Measurements from ENCODE around the gene RNF26.

The RNF26 gene

GRCh38 chr11:119307219-119307618 lies 27.1 kb upstream of the RNF26 start:
- Histone ChIP-seq H3K9me3 (no peaks in the 10 kb centered on the region; the same call in 1 of the 2 replicates), H3K4me1 (no peaks in the 10 kb centered on the region), H3K36me3 (replicated peaks) (peaks cover 42% of the 10 kb centered on the region), H3K27me3 (ENCODE audit: low read depth) (no peaks in the 10 kb centered on the region), H3K4me3 (no peak overlapping the region)
- in situ Hi-C loops (cut with MboI; ENCODE audit: low sequenced_read_pairs): no loop called here
- DNase-seq (ENCODE audit: low spot score in 2 of 2): no peak

- Histone ChIP-seq H3K9me3 (no peaks in the 10 kb centered on the region; the same call in 1 of the 2 replicates), H3K27me3 (ENCODE audit: low read depth) (no peaks in the 10 kb centered on the region), H3K4me1 (no peaks in the 10 kb centered on the region), H3K4me3 (no peak overlapping the region), H3K36me3 (replicated peaks) (peaks cover 47% of the 10 kb centered on the region)
- in situ Hi-C loops (cut with MboI; ENCODE audit: low sequenced_read_pairs): no loop called here
- DNase-seq (ENCODE audit: low spot score in 2 of 2): no peak
Measured at GRCh38 chr11:119307974-119308373, 26.4 kb upstream of the RNF26 start.

- H3K4me3 ChIP-seq: no peak overlapping the region
- H3K27me3 ChIP-seq (ENCODE audit: low read depth): no peaks in the 10 kb centered on the region
- H3K9me3 ChIP-seq: no peaks in the 10 kb centered on the region; the same call in 1 of the 2 replicates
- no peak for DNase-seq (ENCODE audit: low spot score in 2 of 2)
- in situ Hi-C loops (cut with MboI; ENCODE audit: low sequenced_read_pairs): no loop called here
- peaks cover 55% of the 10 kb centered on the region for H3K36me3 ChIP-seq (replicated peaks)
- no peaks in the 10 kb centered on the region for H3K4me1 ChIP-seq
Measured at GRCh38 chr11:119309411-119309810, 24.9 kb upstream of the RNF26 start.

- H3K4me1 ChIP-seq: no peaks in the 10 kb centered on the region
- DNase-seq (ENCODE audit: low spot score in 2 of 2): no peak
- in situ Hi-C loops (cut with MboI; ENCODE audit: low sequenced_read_pairs): no loop called here
- no peaks in the 10 kb centered on the region for H3K27me3 ChIP-seq (ENCODE audit: low read depth)
- no peak overlapping the region for H3K4me3 ChIP-seq
- no peaks in the 10 kb centered on the region; the same call in 1 of the 2 replicates for H3K9me3 ChIP-seq
- H3K36me3 ChIP-seq (replicated peaks): peaks cover 59% of the 10 kb centered on the region
Measured at GRCh38 chr11:119309953-119310681, 24.2 kb upstream of the RNF26 start.

GRCh38 chr11:119310682-119311052 lies 23.7 kb upstream of the RNF26 start:
- in situ Hi-C loops (cut with MboI; ENCODE audit: low sequenced_read_pairs): no loop called here
- peaks cover under 1% of the 10 kb centered on the region; the same call in 1 of the 2 replicates for H3K4me1 ChIP-seq
- H3K36me3 ChIP-seq (replicated peaks): peaks cover 59% of the 10 kb centered on the region
- H3K9me3 ChIP-seq: no peaks in the 10 kb centered on the region; the same call in 1 of the 2 replicates
- H3K27me3 ChIP-seq (ENCODE audit: low read depth): no peaks in the 10 kb centered on the region
- DNase-seq (ENCODE audit: low spot score in 2 of 2): no peak
- no peak overlapping the region for H3K4me3 ChIP-seq

- in situ Hi-C loops (cut with MboI; ENCODE audit: low sequenced_read_pairs): no loop called here
- DNase-seq (ENCODE audit: low spot score in 2 of 2): no peak
- Histone ChIP-seq H3K9me3 (no peaks in the 10 kb centered on the region), H3K4me3 (no peak overlapping the region), H3K36me3 (replicated peaks) (peaks cover 46% of the 10 kb centered on the region), H3K4me1 (peaks cover 19% of the 10 kb centered on the region), H3K27me3 (ENCODE audit: low read depth) (no peaks in the 10 kb centered on the region)
Measured at GRCh38 chr11:119314726-119315125, 19.6 kb upstream of the RNF26 start.

GRCh38 chr11:119315131-119316015 lies 19.0 kb upstream of the RNF26 start:
- Histone ChIP-seq H3K4me3 (peak overlapping the region; percentile 69), H3K4me1 (peaks cover 24% of the 10 kb centered on the region), H3K36me3 (replicated peaks) (peaks cover 40% of the 10 kb centered on the region), H3K27me3 (ENCODE audit: low read depth) (no peaks in the 10 kb centered on the region), H3K9me3 (no peaks in the 10 kb centered on the region)
- DNase-seq (ENCODE audit: low spot score in 2 of 2): peak in 1 of 2 experiments; percentile 16
- in situ Hi-C loops (cut with MboI; ENCODE audit: low sequenced_read_pairs): no loop called here

- Histone ChIP-seq H3K4me1 (peaks cover 32% of the 10 kb centered on the region), H3K36me3 (replicated peaks) (peaks cover 32% of the 10 kb centered on the region), H3K4me3 (peak overlapping the region; percentile 69), H3K27me3 (ENCODE audit: low read depth) (no peaks in the 10 kb centered on the region), H3K9me3 (no peaks in the 10 kb centered on the region)
- in situ Hi-C loops (cut with MboI; ENCODE audit: low sequenced_read_pairs): no loop called here
- peak in 1 of 2 experiments; percentile 61 for DNase-seq (ENCODE audit: low spot score in 2 of 2)
Measured at GRCh38 chr11:119316016-119316728, 18.2 kb upstream of the RNF26 start.

GRCh38 chr11:119316729-119317591 lies 17.4 kb upstream of the RNF26 start, which contains the start of gene MCAM:
Gene MCAM, minus strand, starts transcription at chr11:119317130. Its CDS starts 29 bp downstream, at chr11:119317101.
- peak; percentile 49 to 72 for DNase-seq (ENCODE audit: low spot score in 2 of 2)
- H3K4me3 ChIP-seq: peak within 1 kb of the TSS; percentile 69
- H3K36me3 ChIP-seq (replicated peaks): peaks cover 28% of the 10 kb centered on the region
- H3K4me1 ChIP-seq: peaks cover 40% of the 10 kb centered on the region
- in situ Hi-C loops (cut with MboI; ENCODE audit: low sequenced_read_pairs): no loop called here
- H3K9me3 ChIP-seq: no peaks in the 10 kb centered on the region
- no peaks in the 10 kb centered on the region for H3K27me3 ChIP-seq (ENCODE audit: low read depth)

GRCh38 chr11:119317592-119318239 lies 16.6 kb upstream of the RNF26 start:
- H3K9me3 ChIP-seq: no peaks in the 10 kb centered on the region
- DNase-seq (ENCODE audit: low spot score in 2 of 2): no peak
- peaks cover 41% of the 10 kb centered on the region for H3K4me1 ChIP-seq
- H3K27me3 ChIP-seq (ENCODE audit: low read depth): no peaks in the 10 kb centered on the region
- peaks cover 20% of the 10 kb centered on the region for H3K36me3 ChIP-seq (replicated peaks)
- H3K4me3 ChIP-seq: peak overlapping the region; percentile 69
- in situ Hi-C loops (cut with MboI; ENCODE audit: low sequenced_read_pairs): no loop called here

- Histone ChIP-seq H3K4me1 (peaks cover 41% of the 10 kb centered on the region), H3K27me3 (ENCODE audit: low read depth) (no peaks in the 10 kb centered on the region), H3K9me3 (no peaks in the 10 kb centered on the region), H3K4me3 (no peak overlapping the region), H3K36me3 (replicated peaks) (peaks cover 13% of the 10 kb centered on the region)
- DNase-seq (ENCODE audit: low spot score in 2 of 2): peak in 1 of 2 experiments; percentile 14
- in situ Hi-C loops (cut with MboI; ENCODE audit: low sequenced_read_pairs): no loop called here
Measured at GRCh38 chr11:119318240-119319135, 15.8 kb upstream of the RNF26 start.

Data from HAP-1 (cell line).